Measurements from ENCODE around the gene ZDHHC11B.

Gene ZDHHC11B

DNA sequence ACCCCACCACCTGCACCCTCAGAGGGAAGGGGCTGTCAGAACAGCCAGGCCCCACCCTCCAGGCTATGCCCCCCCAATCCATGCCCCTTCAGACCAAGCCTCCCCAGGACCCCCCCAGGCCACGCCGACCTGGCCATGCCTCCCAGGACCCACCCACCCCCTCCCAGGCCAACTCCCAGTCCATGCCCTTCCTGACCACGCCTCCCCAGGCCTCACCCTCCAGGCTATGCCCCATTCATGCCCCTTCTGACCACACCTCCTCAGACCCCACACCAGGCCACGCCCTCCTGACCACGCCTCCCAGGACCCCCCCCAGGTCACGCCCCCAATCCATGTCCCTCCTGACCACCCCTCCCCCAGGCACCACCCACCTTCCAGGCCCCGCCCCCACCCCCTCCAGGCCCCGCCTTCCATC lies 119.0 kb downstream of the ZDHHC11B start:
- no peak for TF ChIP-seq MAX (IDR thresholded peaks at IDR 0.05; ENCODE audit: low read depth, low read length)
- TF ChIP-seq MYC (IDR thresholded peaks at IDR 0.05; ENCODE audit: low read depth, low read length): no peak
- TF ChIP-seq CTCF (IDR thresholded peaks at IDR 0.05; ENCODE audit: low read depth, low read length): no peak
- TF ChIP-seq POLR2A (IDR thresholded peaks at IDR 0.05; ENCODE audit: extremely low read depth, insufficient read length): no peak
- DNase-seq (ENCODE audit: low read depth): no peak

GRCh38 chr5:664994-665360 lies 119.6 kb downstream of the ZDHHC11B start:
- no peak for DNase-seq (ENCODE audit: low read depth)
- H3K4me3 ChIP-seq (ENCODE audit: low read depth, low read length): no peak overlapping the region
- TF ChIP-seq CTCF (IDR thresholded peaks at IDR 0.05; ENCODE audit: low read depth, low read length) (no peak), POLR2A (IDR thresholded peaks at IDR 0.05; ENCODE audit: extremely low read depth, insufficient read length) (no peak), MYC (IDR thresholded peaks at IDR 0.05; ENCODE audit: low read depth, low read length) (no peak), MAX (IDR thresholded peaks at IDR 0.05; ENCODE audit: low read depth, low read length) (no peak)

More for the DNA sequence above, 119.0 kb downstream of the ZDHHC11B start:
- H3K4me3 ChIP-seq (ENCODE audit: low read depth, low read length): no peak overlapping the region

GRCh38 chr5:664343-664993 lies 120.1 kb downstream of the ZDHHC11B start:
- no peak overlapping the region for H3K4me3 ChIP-seq (ENCODE audit: low read depth, low read length)
- DNase-seq (ENCODE audit: low read depth): no peak
- TF ChIP-seq MAX (IDR thresholded peaks at IDR 0.05; ENCODE audit: low read depth, low read length): no peak
- no peak for TF ChIP-seq POLR2A (IDR thresholded peaks at IDR 0.05; ENCODE audit: extremely low read depth, insufficient read length)
- TF ChIP-seq CTCF (IDR thresholded peaks at IDR 0.05; ENCODE audit: low read depth, low read length): no peak
- no peak for TF ChIP-seq MYC (IDR thresholded peaks at IDR 0.05; ENCODE audit: low read depth, low read length)

DNA sequence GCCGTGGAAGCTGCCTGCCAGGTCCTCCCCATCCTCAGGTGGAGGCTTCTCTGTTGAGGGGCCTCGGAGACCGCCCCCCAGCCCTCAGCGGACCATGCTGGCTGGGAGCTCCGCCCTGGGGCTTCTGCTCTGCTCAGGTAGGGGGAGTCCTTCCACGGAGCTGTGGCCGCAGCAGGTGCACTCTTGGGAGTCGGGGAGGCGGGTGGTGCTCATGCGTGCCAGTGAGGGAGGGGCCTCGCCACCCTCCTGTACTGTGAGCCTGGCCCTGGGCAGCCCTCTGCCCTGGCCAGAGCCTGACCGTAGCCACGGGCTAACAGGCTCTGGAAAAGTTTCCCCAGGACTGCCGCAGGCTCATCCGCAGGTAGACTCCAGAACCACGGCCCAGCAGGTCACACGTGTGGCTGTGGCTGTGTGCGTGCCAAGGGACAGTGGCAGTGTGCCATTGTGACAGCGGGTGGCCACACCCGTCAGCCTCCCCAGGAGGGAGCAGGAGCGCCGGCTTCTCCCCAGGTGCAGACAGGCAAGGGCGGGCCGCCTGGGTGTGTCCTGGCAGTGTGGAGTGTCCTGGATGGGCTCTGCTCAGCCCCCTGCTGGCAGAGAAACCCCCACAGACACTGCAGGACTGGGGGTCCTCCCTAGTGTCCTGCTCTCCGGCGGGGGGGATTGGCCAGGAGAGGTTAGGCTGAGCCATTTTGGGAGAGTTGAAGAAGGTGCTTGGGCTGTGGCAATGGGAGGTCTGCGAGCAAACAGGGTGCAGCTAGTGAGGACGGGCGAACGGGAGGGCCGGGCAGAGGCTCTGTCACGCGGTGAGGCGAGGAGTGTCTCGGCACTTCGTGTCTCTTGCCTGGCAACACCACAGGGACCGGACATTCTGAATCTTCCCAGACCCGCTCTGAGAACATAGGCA lies 120.8 kb downstream of the ZDHHC11B start:
- TF ChIP-seq CTCF (IDR thresholded peaks at IDR 0.05; ENCODE audit: low read depth, low read length) (no peak), POLR2A (IDR thresholded peaks at IDR 0.05; ENCODE audit: extremely low read depth, insufficient read length) (no peak)
- DNase-seq (ENCODE audit: low read depth): no peak

DNA sequence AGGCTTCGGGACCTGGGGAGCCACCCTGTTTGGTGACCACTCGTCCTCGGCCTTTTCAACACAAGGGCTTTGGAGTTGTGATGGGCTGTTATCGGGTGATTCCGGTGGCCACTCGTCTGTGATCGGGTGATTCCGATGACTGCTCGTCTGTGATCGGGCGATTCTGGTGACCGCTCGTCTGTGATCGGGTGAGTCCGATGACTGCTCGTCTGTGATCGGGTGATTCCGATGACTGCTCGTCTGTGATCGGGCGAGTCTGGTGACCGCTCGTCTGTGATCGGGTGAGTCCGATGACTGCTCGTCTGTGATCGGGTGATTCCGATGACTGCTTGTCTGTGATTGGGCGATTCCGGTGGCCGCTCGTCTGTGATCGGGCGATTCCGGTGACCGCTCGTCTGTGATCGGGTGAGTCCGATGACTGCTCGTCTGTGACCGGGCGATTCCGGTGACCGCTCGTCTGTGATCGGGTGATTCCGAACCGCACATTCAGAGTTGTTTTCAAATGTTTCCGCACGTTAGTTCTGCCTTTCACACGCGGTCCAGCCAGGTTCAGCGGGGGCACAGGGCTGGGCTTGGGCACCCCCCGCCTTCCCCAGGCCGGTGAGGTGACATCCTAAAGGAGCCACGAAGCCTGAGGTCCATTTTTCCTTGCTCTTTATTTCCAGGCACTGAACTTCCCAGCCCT lies 121.6 kb downstream of the ZDHHC11B start:
- TF ChIP-seq CTCF (IDR thresholded peaks at IDR 0.05; ENCODE audit: low read depth, low read length) (no peak), MYC (IDR thresholded peaks at IDR 0.05; ENCODE audit: low read depth, low read length) (no peak), POLR2A (IDR thresholded peaks at IDR 0.05; ENCODE audit: extremely low read depth, insufficient read length) (no peak), MAX (IDR thresholded peaks at IDR 0.05; ENCODE audit: low read depth, low read length) (no peak)
- no peak for DNase-seq (ENCODE audit: low read depth)
- H3K4me3 ChIP-seq (ENCODE audit: low read depth, low read length): no peak overlapping the region

More for the DNA sequence above, 120.8 kb downstream of the ZDHHC11B start:
- no peak overlapping the region for H3K4me3 ChIP-seq (ENCODE audit: low read depth, low read length)

All from NB4 (cell line).